ENCODE measurements around the gene VLDLR.

The VLDLR gene

GRCh38 chr9:2608276-2608675, 13.3 kb upstream of the VLDLR start:
- Histone ChIP-seq H3K4me3 (no peak overlapping the region), H3K27ac (no peak overlapping the region)
- TF ChIP-seq CTCF (IDR thresholded peaks at IDR 0.05): no peak
- DNase-seq (ENCODE audit: low spot score): no peak

GRCh38 chr9:2610985-2611384, 10.6 kb upstream of the VLDLR start:
- Histone ChIP-seq H3K27ac (no peak overlapping the region), H3K4me3 (no peak overlapping the region)
- no peak for TF ChIP-seq CTCF (IDR thresholded peaks at IDR 0.05)
- no peak for DNase-seq (ENCODE audit: low spot score)

GRCh38 chr9:2611961-2612360, 9.6 kb upstream of the VLDLR start:
- no peak for TF ChIP-seq CTCF (IDR thresholded peaks at IDR 0.05)
- Histone ChIP-seq H3K27ac (no peak overlapping the region), H3K4me3 (no peak overlapping the region)
- no peak for DNase-seq (ENCODE audit: low spot score)

GRCh38 chr9:2613730-2614271, 7.8 kb upstream of the VLDLR start:
- no peak for TF ChIP-seq CTCF (IDR thresholded peaks at IDR 0.05)
- Histone ChIP-seq H3K4me3 (no peak overlapping the region), H3K27ac (no peak overlapping the region)
- DNase-seq (ENCODE audit: low spot score): no peak

GRCh38 chr9:2615497-2615896, 6.1 kb upstream of the VLDLR start:
- DNase-seq (ENCODE audit: low spot score): no peak
- no peak for TF ChIP-seq CTCF (IDR thresholded peaks at IDR 0.05)
- H3K27ac ChIP-seq: no peak overlapping the region
- H3K4me3 ChIP-seq: no peak overlapping the region

GRCh38 chr9:2616692-2617377, 4.8 kb upstream of the VLDLR start:
- Histone ChIP-seq H3K4me3 (no peak overlapping the region), H3K27ac (no peak overlapping the region)
- no peak for DNase-seq (ENCODE audit: low spot score)
- no peak for TF ChIP-seq CTCF (IDR thresholded peaks at IDR 0.05)

GRCh38 chr9:2618289-2618688, 3.3 kb upstream of the VLDLR start:
- Histone ChIP-seq H3K4me3 (no peak overlapping the region), H3K27ac (no peak overlapping the region)
- no peak for TF ChIP-seq CTCF (IDR thresholded peaks at IDR 0.05)
- no peak for DNase-seq (ENCODE audit: low spot score)
